HUES6 (cell line): ENCODE data around the gene MAN1A1.

ENCODE experiments used
- H3K27ac ChIP-seq: 2 replicates; pipeline ENCODE4 v1.7.0; 2013; ENCODE audit warnings: low read depth, mild to moderate bottlenecking, low read length, inconsistent platforms
- H3K27me3 ChIP-seq: 2 replicates; pipeline ENCODE4 v1.6.1; 2013; ENCODE audit warnings: low read length; ENCODE audit not compliant: control insufficient read depth, insufficient read depth
- H3K36me3 ChIP-seq: 2 replicates; pipeline ENCODE4 v1.6.1; 2013; ENCODE audit warnings: low read length; ENCODE audit not compliant: control insufficient read depth, insufficient read depth
- H3K4me1 ChIP-seq: 2 replicates; pipeline ENCODE4 v1.6.1; 2013; ENCODE audit warnings: low read length; ENCODE audit not compliant: control insufficient read depth, insufficient read depth
- H3K4me3 ChIP-seq: 2 replicates; pipeline ENCODE4 v1.5.1; 2013; ENCODE audit warnings: low read depth, low read length
- H3K9ac ChIP-seq: one replicate; pipeline ENCODE4 v1.6.1; 2013; ENCODE audit warnings: mild to moderate bottlenecking, low read length
- H3K9me3 ChIP-seq: 2 replicates; pipeline ENCODE4 v1.6.1; 2013; ENCODE audit warnings: low read depth, low read length; ENCODE audit not compliant: control insufficient read depth, insufficient read depth

Gene MAN1A1

GRCh38 chr6:119324718-119325117 is 24.8 kb downstream of the MAN1A1 start:
- no peaks in the 10 kb centered on the region for H3K27me3 ChIP-seq
- no peak overlapping the region for H3K9ac ChIP-seq
- H3K4me3 ChIP-seq, result no peak overlapping the region
- no peaks in the 10 kb centered on the region for H3K4me1 ChIP-seq
- H3K27ac ChIP-seq, result no peak overlapping the region
- 0 out of 2 replicates have a peak, but pooled peaks cover 5% of the 10 kb centered on the region for H3K36me3 ChIP-seq
- H3K9me3 ChIP-seq, result no peaks in the 10 kb centered on the region

GRCh38 chr6:119323931-119324330 is 25.6 kb downstream of the MAN1A1 start:
- 0 out of 2 replicates have a peak, but pooled peaks cover 5% of the 10 kb centered on the region for H3K36me3 ChIP-seq
- H3K4me3 ChIP-seq, result no peak overlapping the region
- H3K27ac ChIP-seq, result no peak overlapping the region
- no peaks in the 10 kb centered on the region for H3K4me1 ChIP-seq
- no peaks in the 10 kb centered on the region for H3K9me3 ChIP-seq
- H3K27me3 ChIP-seq, result no peaks in the 10 kb centered on the region
- H3K9ac ChIP-seq, result no peak overlapping the region

DNA sequence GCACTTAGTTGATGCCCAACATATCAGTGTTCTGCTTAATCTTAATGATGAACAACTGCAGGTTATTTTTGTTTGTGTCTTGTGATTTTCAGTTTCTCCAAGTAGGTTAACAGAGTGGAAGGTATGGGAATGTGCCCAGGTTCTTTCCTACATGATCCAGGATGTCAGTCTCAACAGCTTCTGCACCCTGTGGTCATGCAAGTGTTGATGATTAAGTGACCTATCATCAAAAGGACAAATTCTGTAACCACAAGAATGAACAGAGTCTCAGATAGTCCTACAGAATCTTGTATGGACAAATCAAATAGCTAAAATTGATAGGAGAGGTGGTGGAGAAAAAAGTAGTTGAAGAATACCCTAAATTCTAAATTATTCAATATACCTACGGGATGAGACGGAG is 26.1 kb downstream of the MAN1A1 start:
- Histone ChIP-seq H3K27me3 (no peaks in the 10 kb centered on the region), H3K27ac (no peak overlapping the region), H3K9ac (no peak overlapping the region), H3K36me3 (0 out of 2 replicates have a peak, but pooled peaks cover 5% of the 10 kb centered on the region), H3K4me3 (no peak overlapping the region), H3K9me3 (no peaks in the 10 kb centered on the region), H3K4me1 (no peaks in the 10 kb centered on the region)

DNA sequence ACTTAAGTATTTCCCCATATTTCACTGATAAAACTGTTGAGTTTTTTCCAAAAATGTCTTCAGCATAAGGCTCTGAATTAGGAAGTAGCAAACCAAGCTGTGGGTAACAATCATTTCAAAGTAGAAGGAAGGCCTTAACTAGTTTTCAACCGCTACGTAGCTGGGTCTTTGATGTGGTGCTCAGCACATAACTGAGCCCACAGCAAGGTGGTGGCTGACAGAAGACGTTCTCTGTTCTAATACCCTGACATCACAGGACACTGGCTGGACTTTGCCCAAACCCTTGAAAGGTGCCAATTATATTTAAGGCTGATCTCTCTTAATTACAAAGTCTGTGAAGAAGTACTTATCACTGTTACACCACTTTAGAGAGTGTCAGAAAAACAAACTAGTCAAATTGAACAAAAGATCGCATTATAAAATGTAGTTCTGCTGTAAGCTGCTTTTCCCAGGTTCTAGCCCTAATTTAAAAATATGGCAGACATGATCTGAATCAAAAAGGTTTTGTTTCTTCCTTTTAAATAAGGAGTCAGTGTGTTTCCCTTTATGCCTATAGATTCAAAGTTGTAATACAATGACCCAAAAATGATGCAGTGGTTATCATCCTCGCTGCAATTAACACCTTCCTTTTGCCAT is 26.7 kb downstream of the MAN1A1 start:
- H3K36me3 ChIP-seq, result 0 out of 2 replicates have a peak, but pooled peaks cover 5% of the 10 kb centered on the region
- no peak overlapping the region for H3K27ac ChIP-seq
- H3K4me1 ChIP-seq, result no peaks in the 10 kb centered on the region
- H3K9ac ChIP-seq, result no peak overlapping the region
- no peak overlapping the region for H3K4me3 ChIP-seq
- no peaks in the 10 kb centered on the region for H3K9me3 ChIP-seq
- H3K27me3 ChIP-seq, result no peaks in the 10 kb centered on the region

DNA sequence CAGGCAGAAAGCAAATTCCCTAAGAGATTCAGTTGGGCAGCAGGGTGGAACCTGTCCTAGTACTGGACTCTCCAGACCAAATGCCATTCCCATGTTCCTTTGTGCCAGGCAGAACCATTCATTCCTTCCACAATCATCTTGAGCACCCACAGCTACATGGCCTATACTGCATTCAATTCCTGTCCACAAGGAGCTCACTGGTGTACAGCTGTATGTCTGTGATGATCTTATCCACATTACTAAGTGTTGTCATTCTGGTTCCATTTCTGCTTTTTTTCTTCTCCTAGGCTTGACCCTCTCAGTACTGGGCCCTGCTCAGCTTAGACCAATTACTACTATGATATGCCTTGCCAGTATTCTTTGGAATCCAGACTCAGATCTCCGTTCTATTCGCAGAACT is 27.5 kb downstream of the MAN1A1 start:
- 0 out of 2 replicates have a peak, but pooled peaks cover 4% of the 10 kb centered on the region for H3K36me3 ChIP-seq
- no peak overlapping the region for H3K27ac ChIP-seq
- no peak overlapping the region for H3K9ac ChIP-seq
- no peaks in the 10 kb centered on the region for H3K9me3 ChIP-seq
- no peaks in the 10 kb centered on the region for H3K27me3 ChIP-seq
- no peak overlapping the region for H3K4me3 ChIP-seq
- no peaks in the 10 kb centered on the region for H3K4me1 ChIP-seq

DNA sequence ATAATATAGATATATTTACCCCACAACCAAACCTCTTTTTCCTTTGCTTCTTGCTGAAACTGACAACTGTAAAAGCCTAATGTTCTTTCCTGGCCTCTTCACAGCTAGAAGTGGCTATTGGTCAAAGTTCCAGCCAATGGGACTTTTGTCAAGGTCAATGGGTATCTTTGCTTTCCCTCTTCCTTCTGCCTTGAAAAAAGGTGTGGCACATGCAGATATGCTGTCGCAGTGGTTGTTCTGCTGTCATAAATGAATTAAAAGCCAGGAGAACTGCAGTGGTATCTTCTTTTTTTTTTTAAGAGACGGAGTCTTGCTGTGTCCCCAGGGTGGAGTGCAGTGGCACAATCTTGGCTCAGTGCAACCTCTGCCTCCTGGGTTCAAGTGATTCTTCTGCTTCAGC is 29.9 kb downstream of the MAN1A1 start:
- Histone ChIP-seq H3K4me3 (no peak overlapping the region), H3K36me3 (no peaks in the 10 kb centered on the region), H3K4me1 (peaks cover under 1% of the 10 kb centered on the region; the same call in 1 of the 2 replicates), H3K9ac (no peak overlapping the region), H3K9me3 (no peaks in the 10 kb centered on the region), H3K27me3 (no peaks in the 10 kb centered on the region), H3K27ac (no peak overlapping the region)

DNA sequence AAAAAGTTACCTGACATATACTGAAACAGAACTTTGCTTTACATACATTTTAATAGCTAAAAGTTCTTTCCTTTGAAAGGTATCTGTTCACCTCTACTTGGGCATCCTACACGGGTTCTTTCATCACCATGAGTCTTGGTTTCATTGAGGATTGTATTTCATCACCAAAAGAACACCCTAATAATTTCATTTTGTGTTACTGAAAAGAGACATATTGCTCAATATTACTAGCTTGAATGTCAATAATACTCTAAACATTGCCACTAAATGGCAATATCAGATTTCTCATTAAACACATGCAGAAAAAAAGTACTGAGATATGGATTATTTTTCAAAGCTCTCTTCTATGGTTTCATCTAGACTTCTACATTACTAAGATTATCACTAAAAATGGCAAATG is 30.8 kb downstream of the MAN1A1 start:
- Histone ChIP-seq H3K4me3 (no peak overlapping the region), H3K27me3 (no peaks in the 10 kb centered on the region), H3K9me3 (no peaks in the 10 kb centered on the region), H3K4me1 (peaks cover 2% of the 10 kb centered on the region; the same call in 1 of the 2 replicates), H3K9ac (no peak overlapping the region), H3K27ac (no peak overlapping the region), H3K36me3 (no peaks in the 10 kb centered on the region)

- Histone ChIP-seq H3K27me3 (no peaks in the 10 kb centered on the region), H3K4me3 (no peak overlapping the region), H3K9ac (no peak overlapping the region), H3K9me3 (no peaks in the 10 kb centered on the region), H3K4me1 (peaks cover 2% of the 10 kb centered on the region; the same call in 1 of the 2 replicates), H3K27ac (no peak overlapping the region), H3K36me3 (no peaks in the 10 kb centered on the region)
Observed at GRCh38 chr6:119318176-119318575, 31.4 kb downstream of the MAN1A1 start.

- Histone ChIP-seq H3K27ac (no peak overlapping the region), H3K9me3 (no peaks in the 10 kb centered on the region), H3K36me3 (no peaks in the 10 kb centered on the region), H3K4me1 (peaks cover 2% of the 10 kb centered on the region; the same call in 1 of the 2 replicates), H3K27me3 (no peaks in the 10 kb centered on the region), H3K4me3 (no peak overlapping the region), H3K9ac (no peak overlapping the region)
Observed at GRCh38 chr6:119317007-119317406, 32.6 kb downstream of the MAN1A1 start.

DNA sequence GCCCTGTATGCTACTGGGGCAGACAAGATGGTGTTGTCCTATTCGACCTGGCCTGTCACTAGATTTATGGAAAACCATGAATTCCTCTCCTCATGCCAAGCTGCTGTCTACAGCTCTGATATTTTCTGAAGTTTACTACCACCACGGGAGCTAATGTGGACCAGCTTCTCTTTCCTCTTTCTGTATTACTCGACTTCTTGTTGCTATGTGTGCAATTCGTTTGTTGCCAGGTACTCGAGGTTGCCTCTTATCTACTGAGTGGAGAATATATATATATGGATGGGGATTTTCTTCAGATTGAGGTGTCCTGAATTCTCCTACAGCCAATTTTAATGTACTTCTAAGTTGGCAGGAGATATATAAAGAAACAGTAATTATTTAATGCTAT is 34.7 kb downstream of the MAN1A1 start:
- H3K36me3 ChIP-seq, result no peaks in the 10 kb centered on the region
- H3K9ac ChIP-seq, result no peak overlapping the region
- no peaks in the 10 kb centered on the region for H3K27me3 ChIP-seq
- H3K4me1 ChIP-seq, result peaks cover 2% of the 10 kb centered on the region; the same call in 1 of the 2 replicates
- no peaks in the 10 kb centered on the region for H3K9me3 ChIP-seq
- no peak overlapping the region for H3K27ac ChIP-seq
- no peak overlapping the region for H3K4me3 ChIP-seq

DNA sequence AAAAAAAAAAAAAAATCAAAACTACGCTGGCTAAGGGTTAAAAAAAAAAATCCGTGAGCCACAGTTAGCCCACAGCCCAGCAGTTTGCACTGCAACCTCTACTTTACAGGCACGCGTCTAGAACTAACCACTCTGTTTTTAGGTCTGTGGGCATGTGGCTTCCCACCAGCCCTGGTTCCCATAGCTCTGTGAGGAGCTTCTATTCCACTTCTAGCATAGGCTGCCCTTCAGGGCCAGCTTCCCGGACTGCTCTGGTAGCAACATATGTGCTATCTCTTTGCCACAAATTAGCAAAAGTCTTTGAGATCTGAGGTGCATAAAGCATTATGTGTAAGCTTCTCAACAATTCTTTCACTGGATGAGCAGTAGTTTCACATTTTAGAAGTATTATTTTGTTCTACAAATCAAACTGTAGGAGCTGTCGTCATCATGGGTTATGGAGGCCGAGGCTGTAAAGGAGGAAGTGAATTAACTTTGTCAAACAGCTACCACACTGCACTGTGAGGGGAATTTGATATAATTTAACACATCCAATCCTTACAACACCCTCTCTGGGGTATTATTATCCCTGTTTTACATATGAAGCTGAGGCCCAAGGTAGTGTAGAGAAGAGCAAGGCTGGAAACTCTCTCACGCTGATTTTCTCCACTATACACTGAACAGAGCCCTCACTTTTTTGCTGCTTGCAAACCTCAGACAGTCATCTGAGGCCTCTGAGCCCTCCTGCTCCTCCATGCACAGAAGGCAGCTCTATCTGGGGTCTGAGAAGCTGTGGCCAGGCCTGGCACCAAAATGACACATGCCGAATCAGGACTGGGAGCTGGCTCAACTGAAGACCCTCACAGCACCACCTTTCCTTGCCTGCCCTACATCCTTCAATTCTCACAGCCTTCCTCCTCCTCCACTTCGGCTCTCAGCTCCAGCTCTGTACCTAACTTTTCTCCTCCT is 35.4 kb downstream of the MAN1A1 start:
- H3K27ac ChIP-seq, result no peak overlapping the region
- H3K36me3 ChIP-seq, result no peaks in the 10 kb centered on the region
- H3K9me3 ChIP-seq, result no peaks in the 10 kb centered on the region
- H3K9ac ChIP-seq, result no peak overlapping the region
- H3K4me1 ChIP-seq, result peaks cover 6% of the 10 kb centered on the region
- H3K27me3 ChIP-seq, result no peaks in the 10 kb centered on the region
- no peak overlapping the region for H3K4me3 ChIP-seq
